Fibroblast of villous mesenchyme (primary cell): Measurements from ENCODE around the gene PYGB. TPM values are rescaled to one million over a fixed set of nuclear protein-coding genes. Genes with fewer than 3 reads are reported as not detected.

Source experiments
- DNase-seq: peaks from one replicate; pipeline ENCODE4 v3.0.0-alpha.2; 2010; ENCODE audit warnings: low read depth
- H3K4me3 ChIP-seq: 2 replicates; pipeline ENCODE4 v1.5.1; 2011; ENCODE audit warnings: low read depth, mild to moderate bottlenecking, low read length
- CTCF ChIP-seq: IDR thresholded peaks from 2 replicates; pipeline ENCODE4 v1.5.1; 2012; ENCODE audit warnings: low read depth, mild to moderate bottlenecking, low read length; ENCODE audit not compliant: insufficient read depth
- total RNA-seq: library from RNA; depleted of rRNA; stranded (reverse); fragments of >200 nt; gene quantifications from 2 replicates; pipeline ENCODE4 v1.2.3, GENCODE V29; 2012

PYGB gene
- total RNA-seq, 1 donor, result 110 TPM

DNA sequence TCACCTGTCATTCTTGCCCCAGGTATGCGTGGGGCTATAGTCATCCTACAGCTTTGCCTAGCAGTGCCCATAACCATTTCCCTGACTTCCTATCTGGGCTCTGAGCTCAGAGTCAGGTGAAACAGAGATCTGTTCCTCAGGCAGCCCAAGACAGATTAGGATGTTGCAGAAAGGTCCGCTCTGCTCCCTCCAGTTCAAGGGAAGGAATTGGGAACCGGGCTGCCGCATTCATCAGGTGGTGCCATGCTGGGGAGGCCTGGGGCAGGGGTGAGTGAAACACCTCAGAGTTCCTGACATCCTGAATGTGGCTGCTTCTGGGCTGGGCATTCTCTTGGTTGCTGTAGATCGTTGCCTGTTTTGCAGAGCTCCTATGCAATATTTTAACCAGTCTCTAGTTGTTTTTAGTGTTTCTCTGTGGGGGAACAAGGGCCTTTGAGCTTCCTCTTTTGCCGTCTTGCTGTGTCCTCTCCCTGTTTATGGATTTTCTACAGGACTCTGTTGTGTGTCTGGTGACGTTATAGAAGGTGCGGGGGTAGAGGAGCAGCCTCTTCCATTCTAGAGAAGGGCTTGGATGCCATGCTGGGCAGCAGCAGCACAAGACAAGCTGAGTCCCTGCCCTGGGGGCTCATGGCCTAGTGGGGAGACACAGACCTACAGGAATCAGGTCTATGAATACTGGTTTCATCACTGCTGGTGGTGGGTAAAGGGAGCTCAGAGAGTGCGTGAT is 43.2 kb upstream of the PYGB start:
- TF ChIP-seq CTCF, result no peak
- DNase-seq, result no peak
- no peak overlapping the region for H3K4me3 ChIP-seq

GRCh38 chr20:25205277-25206062 is 42.4 kb upstream of the PYGB start:
- no peak for TF ChIP-seq CTCF
- no peak for DNase-seq
- H3K4me3 ChIP-seq, result no peak overlapping the region

DNA sequence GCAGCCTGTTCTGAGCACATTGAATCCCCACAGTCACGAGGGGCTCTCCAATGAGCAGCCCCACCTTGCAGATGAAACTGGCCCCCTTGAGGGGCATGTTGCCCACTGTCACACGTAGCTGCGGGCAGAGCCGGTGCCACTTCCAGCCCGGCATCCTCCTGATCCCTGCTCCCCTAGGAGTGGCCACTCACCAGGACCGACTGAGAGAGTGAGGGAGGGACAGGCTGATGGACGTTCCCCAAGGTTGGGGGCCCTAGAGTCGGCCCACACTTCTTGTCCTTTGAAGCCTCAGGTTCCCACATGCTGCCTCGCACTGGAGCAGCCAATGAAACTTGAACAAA is 41.9 kb upstream of the PYGB start:
- H3K4me3 ChIP-seq, result no peak overlapping the region
- no peak for DNase-seq
- no peak for TF ChIP-seq CTCF

DNA sequence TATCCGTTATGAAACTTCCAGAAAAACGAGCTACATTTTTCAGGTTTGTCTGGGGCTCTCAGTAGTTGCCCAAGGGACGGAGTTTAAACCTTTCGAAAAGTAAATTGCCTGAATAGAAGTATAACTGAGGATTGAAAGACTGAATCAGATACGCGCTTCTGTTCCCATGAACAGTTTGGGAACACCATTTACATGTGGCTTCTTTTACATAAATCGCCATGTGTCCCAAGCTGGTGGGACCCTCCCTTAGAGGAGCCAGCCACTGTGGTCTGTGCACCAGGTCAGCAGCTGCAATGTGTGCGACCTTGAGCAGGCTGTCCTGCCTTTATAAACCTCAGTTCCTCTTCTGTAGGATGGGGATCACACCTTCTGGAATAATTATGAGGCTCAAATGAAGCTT is 41.3 kb upstream of the PYGB start:
- no peak for DNase-seq
- H3K4me3 ChIP-seq, result no peak overlapping the region
- no peak for TF ChIP-seq CTCF

DNA sequence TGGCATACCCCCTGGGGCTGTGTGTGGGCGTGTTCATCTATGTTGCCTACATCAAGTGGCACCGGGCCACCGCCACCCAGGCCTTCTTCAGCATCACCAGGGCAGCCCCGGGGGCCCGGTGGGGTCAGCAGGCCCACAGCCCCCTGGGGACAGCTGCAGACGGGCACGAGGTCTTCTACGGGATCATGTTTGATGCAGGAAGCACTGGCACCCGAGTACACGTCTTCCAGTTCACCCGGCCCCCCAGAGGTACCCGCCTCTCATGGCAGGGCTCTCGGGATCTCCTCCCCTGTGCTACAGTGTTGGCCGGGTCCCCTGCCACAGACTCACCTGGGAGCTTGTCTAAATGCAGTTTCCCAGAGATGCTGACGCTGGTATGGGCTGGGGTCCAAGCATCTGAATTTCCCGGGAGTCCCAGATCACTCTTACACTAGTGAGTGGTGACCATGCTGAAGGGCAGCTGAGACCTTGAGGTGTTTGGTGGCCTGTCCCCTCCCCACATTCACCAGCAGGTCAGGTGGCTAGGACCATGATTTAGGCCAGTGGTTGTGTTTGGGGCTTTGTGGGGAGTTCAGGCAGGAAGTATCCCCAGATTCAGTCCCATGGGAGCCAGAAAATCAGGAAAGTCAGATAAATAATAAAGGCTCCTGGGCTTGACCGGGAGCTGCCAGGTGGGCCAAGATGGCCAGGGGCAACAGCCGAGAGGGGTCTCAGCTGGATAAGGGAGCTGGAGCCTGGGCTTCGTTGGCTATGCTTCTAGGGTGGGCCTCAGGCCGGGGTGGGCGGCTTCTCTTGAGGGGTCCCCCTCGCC is 40.5 kb upstream of the PYGB start:
- no peak for DNase-seq
- H3K4me3 ChIP-seq, result no peak overlapping the region
- no peak for TF ChIP-seq CTCF

- TF ChIP-seq CTCF, result no peak
- H3K4me3 ChIP-seq, result no peak overlapping the region
- DNase-seq, result no peak
Observed at GRCh38 chr20:25207960-25208534, 39.8 kb upstream of the PYGB start.
